ENCODE data around the gene DNHD1.

Gene DNHD1

GRCh38 chr11:6459099-6459450 is 38.0 kb upstream of the DNHD1 start:
- no peak for TF ChIP-seq POLR2AphosphoS5 (IDR thresholded peaks at IDR 0.05; ENCODE audit: low read depth, low read length)
- TF ChIP-seq TAF1 (IDR thresholded peaks at IDR 0.05; ENCODE audit: borderline replicate concordance, insufficient read depth, low read length): no peak
- TF ChIP-seq FOXP2 (optimal IDR thresholded peaks at IDR 0.05; ENCODE audit: borderline replicate concordance, extremely low read depth, extremely low read length, insufficient read depth): no peak
- no peak for TF ChIP-seq REST (IDR thresholded peaks at IDR 0.05; ENCODE audit: insufficient read depth in 1 of 2, low read depth in 2 of 2, low read length in 2 of 2)
- no peak for TF ChIP-seq SIN3A (IDR thresholded peaks at IDR 0.05; ENCODE audit: borderline replicate concordance, insufficient read depth, low read length)

GRCh38 chr11:6468712-6469495 is 28.2 kb upstream of the DNHD1 start:
- TF ChIP-seq TAF1 (IDR thresholded peaks at IDR 0.05; ENCODE audit: borderline replicate concordance, insufficient read depth, low read length): 0 out of 2 replicates have a peak, but pooled peaks have one; percentile 68
- TF ChIP-seq POLR2AphosphoS5 (IDR thresholded peaks at IDR 0.05; ENCODE audit: low read depth, low read length): peak; percentile 96
- TF ChIP-seq SIN3A (IDR thresholded peaks at IDR 0.05; ENCODE audit: borderline replicate concordance, insufficient read depth, low read length): no peak
- peak; percentile 23 for TF ChIP-seq FOXP2 (optimal IDR thresholded peaks at IDR 0.05; ENCODE audit: borderline replicate concordance, extremely low read depth, extremely low read length, insufficient read depth)

GRCh38 chr11:6469599-6469998 is 27.5 kb upstream of the DNHD1 start:
- TF ChIP-seq SIN3A (IDR thresholded peaks at IDR 0.05; ENCODE audit: borderline replicate concordance, insufficient read depth, low read length) (no peak), POLR2AphosphoS5 (IDR thresholded peaks at IDR 0.05; ENCODE audit: low read depth, low read length) (no peak), FOXP2 (optimal IDR thresholded peaks at IDR 0.05; ENCODE audit: borderline replicate concordance, extremely low read depth, extremely low read length, insufficient read depth) (no peak), TAF1 (IDR thresholded peaks at IDR 0.05; ENCODE audit: borderline replicate concordance, insufficient read depth, low read length) (no peak), REST (IDR thresholded peaks at IDR 0.05; ENCODE audit: insufficient read depth in 1 of 2, low read depth in 2 of 2, low read length in 2 of 2) (no peak)

- TF ChIP-seq REST (IDR thresholded peaks at IDR 0.05; ENCODE audit: insufficient read depth in 1 of 2, low read depth in 2 of 2, low read length in 2 of 2): no peak
- TF ChIP-seq TAF1 (IDR thresholded peaks at IDR 0.05; ENCODE audit: borderline replicate concordance, insufficient read depth, low read length): no peak
- TF ChIP-seq SIN3A (IDR thresholded peaks at IDR 0.05; ENCODE audit: borderline replicate concordance, insufficient read depth, low read length): no peak
- TF ChIP-seq FOXP2 (optimal IDR thresholded peaks at IDR 0.05; ENCODE audit: borderline replicate concordance, extremely low read depth, extremely low read length, insufficient read depth): no peak
- TF ChIP-seq POLR2AphosphoS5 (IDR thresholded peaks at IDR 0.05; ENCODE audit: low read depth, low read length): no peak
Observed at GRCh38 chr11:6472934-6473333, 24.1 kb upstream of the DNHD1 start.

- peak; percentile 9 for TF ChIP-seq FOXP2 (optimal IDR thresholded peaks at IDR 0.05; ENCODE audit: borderline replicate concordance, extremely low read depth, extremely low read length, insufficient read depth)
- peak; percentile 63; the same call in 1 of the 2 replicates for TF ChIP-seq TAF1 (IDR thresholded peaks at IDR 0.05; ENCODE audit: borderline replicate concordance, insufficient read depth, low read length)
- no peak for TF ChIP-seq REST (IDR thresholded peaks at IDR 0.05; ENCODE audit: insufficient read depth in 1 of 2, low read depth in 2 of 2, low read length in 2 of 2)
- peak; percentile 94 for TF ChIP-seq POLR2AphosphoS5 (IDR thresholded peaks at IDR 0.05; ENCODE audit: low read depth, low read length)
- peak; percentile 73; the same call in 1 of the 2 replicates for TF ChIP-seq SIN3A (IDR thresholded peaks at IDR 0.05; ENCODE audit: borderline replicate concordance, insufficient read depth, low read length)
Observed at GRCh38 chr11:6473451-6474412, 23.3 kb upstream of the DNHD1 start, which contains the start of gene TRIM3. TRIM3 (minus strand) TSS chr11:6473941; CDS start chr11:6465695, 8,246 bp downstream.
